Subcutaneous adipose tissue (tissue), 4 donors: ENCODE data around the gene FARS2. TPM values are rescaled to one million over a fixed set of nuclear protein-coding genes. Genes with fewer than 3 reads are reported as not detected.

Experiments
- total RNA-seq, 4 donors: library from RNA; depleted of rRNA; stranded (reverse); fragments of >200 nt; gene quantifications; one replicate each; pipeline ENCODE4 v1.1.0, GENCODE V29; 2016
- TF ChIP-seq, protein P1 (sequence below): fragments of 450-650 bp; IDR thresholded peaks from one replicate; pipeline ENCODE4 v1.5.1; 2016; ENCODE audit warnings: low read depth, mild to moderate bottlenecking, control low read depth, antibody characterized with exemption, moderate library complexity

The FARS2 gene
- total RNA-seq, 4 donors from 2014 or later: 6.2 to 13.6 (median 11.3) TPM

GRCh38 chr6:5525209-5525608 is 263.9 kb downstream of the FARS2 start:
- TF ChIP-seq, protein P1, sequence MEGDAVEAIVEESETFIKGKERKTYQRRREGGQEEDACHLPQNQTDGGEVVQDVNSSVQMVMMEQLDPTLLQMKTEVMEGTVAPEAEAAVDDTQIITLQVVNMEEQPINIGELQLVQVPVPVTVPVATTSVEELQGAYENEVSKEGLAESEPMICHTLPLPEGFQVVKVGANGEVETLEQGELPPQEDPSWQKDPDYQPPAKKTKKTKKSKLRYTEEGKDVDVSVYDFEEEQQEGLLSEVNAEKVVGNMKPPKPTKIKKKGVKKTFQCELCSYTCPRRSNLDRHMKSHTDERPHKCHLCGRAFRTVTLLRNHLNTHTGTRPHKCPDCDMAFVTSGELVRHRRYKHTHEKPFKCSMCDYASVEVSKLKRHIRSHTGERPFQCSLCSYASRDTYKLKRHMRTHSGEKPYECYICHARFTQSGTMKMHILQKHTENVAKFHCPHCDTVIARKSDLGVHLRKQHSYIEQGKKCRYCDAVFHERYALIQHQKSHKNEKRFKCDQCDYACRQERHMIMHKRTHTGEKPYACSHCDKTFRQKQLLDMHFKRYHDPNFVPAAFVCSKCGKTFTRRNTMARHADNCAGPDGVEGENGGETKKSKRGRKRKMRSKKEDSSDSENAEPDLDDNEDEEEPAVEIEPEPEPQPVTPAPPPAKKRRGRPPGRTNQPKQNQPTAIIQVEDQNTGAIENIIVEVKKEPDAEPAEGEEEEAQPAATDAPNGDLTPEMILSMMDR: no peak

DNA sequence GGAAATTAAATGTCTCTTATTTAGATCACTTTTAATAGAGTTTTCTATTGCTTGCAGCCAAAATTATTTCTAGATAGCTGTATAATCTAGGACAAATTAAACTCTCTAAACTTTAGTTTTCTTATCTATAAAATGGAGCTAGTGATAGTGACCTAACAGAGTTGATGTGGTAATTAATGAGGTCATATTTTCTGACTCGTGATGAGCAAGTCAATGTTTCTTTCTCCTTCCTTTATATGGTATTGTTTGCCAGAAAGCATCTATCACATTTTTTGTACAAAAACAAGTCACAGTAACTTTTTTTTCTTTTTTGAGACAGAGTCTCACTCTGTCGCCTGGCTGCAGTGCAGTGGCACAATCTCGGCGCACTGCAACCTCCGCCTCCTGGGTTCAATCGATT is 267.7 kb downstream of the FARS2 start:
- TF ChIP-seq, protein P1: no peak

GRCh38 chr6:5529733-5530132 is 268.4 kb downstream of the FARS2 start:
- TF ChIP-seq, protein P1: no peak

- TF ChIP-seq, protein P1: no peak
Observed at GRCh38 chr6:5531161-5531560, 269.8 kb downstream of the FARS2 start.

DNA sequence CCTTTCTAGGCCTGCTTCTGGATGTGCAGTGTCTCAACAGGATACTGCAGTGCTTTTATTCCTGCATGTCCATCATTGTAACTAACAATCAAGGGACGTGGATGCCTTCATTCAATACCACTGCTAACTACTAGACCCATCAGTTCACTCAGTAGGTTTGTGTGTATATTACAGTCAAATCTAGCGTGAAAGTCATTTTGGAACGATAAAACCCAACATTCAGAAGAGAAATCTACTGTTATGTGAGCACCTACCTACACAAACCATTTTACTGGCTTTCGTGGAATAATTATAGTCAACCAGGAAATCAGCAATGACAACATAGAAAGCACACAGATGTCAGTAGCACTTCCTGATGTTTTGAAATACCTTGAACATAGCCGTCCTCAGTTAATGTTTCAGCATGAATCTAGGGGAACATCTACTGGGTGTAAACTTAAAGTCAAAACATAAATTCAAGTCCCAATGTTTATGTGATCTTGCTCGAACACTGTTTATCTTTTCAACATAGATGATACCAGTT is 270.6 kb downstream of the FARS2 start:
- TF ChIP-seq, protein P1: no peak

DNA sequence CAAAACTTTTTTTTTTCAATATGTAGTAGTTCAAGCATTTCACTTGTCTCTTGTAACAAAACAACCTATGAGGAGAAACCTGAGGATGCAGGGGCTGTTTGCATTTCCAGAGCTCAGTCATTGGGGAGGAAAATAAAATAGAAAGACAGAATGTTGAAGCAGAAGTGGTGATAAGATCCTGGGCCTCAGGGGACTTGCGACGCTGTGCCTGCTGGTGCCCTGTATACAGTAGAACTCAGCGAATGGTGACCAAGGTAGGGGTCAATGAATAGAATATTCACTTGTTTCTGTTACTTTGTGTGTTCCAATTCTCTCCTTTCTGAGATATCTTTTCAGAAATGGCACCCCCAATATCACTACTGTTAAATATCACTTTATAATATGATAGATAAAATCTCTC is 271.6 kb downstream of the FARS2 start:
- TF ChIP-seq, protein P1: no peak

DNA sequence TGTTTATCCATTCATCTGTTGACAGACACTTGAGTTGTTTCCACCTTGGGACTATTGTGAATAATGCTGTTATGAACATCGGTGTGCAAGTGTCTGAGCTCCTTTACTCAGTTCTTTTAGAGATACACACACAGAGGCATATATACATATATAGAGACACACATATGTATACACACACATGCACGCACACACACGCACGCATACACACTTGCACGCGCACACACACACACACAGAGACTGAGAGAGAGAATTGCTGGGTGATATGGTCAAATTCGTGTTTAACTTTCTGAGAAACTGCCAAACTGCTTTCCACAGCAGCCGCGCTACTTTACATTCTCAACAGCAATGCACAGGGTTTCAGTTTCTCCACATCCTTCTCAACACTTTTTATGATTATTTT is 273.3 kb downstream of the FARS2 start:
- TF ChIP-seq, protein P1: no peak
